GM18505 (cell line): ENCODE results near the gene HMCES.
A peak's percentile ranks its signal among the peaks of the same experiment; 100 is the strongest.

Experiments
- ATAC-seq: cut with Tn5 transposase; IDR thresholded peaks from one replicate; pipeline ENCODE4 v1.9.1; 2021; ENCODE audit not compliant: unreplicated experiment
- POLR2A ChIP-seq: IDR thresholded peaks from 4 replicates; pipeline ENCODE4 v1.6.1; 2011; ENCODE audit warnings: borderline replicate concordance; ENCODE audit not compliant: insufficient read depth, insufficient read length; ENCODE audit errors: extremely low read depth

HMCES gene

GRCh38 chr3:129315223-129315997, 36.7 kb downstream of the HMCES start:
- peak; percentile 54 for TF ChIP-seq POLR2A
- no peak for ATAC-seq

GRCh38 chr3:129315998-129316247, 37.3 kb downstream of the HMCES start:
- TF ChIP-seq POLR2A: no peak
- ATAC-seq: no peak

GRCh38 chr3:129316248-129317013, 37.8 kb downstream of the HMCES start:
- TF ChIP-seq POLR2A: peak; percentile 99
- no peak for ATAC-seq

- TF ChIP-seq POLR2A: no peak
- no peak for ATAC-seq
Observed at GRCh38 chr3:129317014-129317771, 38.5 kb downstream of the HMCES start.

GRCh38 chr3:129317848-129318247, 39.2 kb downstream of the HMCES start:
- ATAC-seq: no peak
- no peak for TF ChIP-seq POLR2A

- ATAC-seq: no peak
Observed at GRCh38 chr3:129318921-129319320, 40.3 kb downstream of the HMCES start.

DNA sequence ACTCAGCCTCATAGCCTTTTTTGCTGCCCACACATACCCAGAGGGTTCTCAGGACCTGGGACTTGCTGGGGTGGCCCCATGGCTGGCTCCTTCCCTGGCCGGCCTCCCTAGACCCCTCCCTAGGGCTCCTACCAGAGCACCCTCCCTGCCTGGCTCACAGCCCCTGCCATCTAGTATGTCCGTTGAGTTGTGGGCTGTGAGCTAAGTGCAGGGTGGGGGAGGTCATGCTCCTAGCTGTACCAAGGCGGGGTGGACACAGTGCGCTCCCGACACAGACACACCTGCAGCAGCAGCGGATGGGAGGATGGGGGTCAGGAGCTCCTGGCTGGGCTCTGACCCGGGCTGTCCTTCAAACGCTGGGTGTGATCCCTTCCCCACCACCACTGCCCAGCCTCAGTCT, 41.6 kb downstream of the HMCES start:
- no peak for TF ChIP-seq POLR2A

More at GRCh38 chr3:129318921-129319320, 40.3 kb downstream of the HMCES start:
- TF ChIP-seq POLR2A: no peak

DNA sequence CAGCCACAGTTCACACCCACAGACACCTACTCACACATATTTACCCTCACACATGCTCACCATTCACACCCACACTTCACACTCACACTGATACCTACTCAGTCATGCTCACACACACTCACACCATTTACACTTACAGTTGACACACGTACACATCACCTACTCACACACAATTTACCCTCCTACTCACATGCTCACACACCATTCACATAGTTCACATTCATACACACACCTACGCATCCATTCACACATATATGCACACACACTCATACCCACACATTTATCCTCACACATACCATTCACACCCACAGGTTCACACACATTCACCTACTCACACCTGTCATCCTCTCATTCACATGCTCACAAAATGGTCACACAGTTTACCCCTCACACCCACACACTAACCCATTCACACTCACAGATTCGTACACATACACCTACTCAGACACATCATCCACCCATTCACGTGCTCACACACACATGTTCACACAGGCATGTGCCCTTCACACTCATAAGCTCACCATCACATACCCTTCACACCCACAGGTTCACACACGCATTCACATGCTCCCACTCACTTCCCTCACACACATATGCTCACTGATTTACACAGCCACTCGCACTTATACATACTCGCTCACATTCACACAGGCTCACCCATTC, 42.3 kb downstream of the HMCES start:
- ATAC-seq: no peak
- no peak for TF ChIP-seq POLR2A

More for the DNA sequence above, 41.6 kb downstream of the HMCES start:
- no peak for ATAC-seq

GRCh38 chr3:129321887-129322286, 43.2 kb downstream of the HMCES start:
- no peak for TF ChIP-seq POLR2A
- no peak for ATAC-seq

DNA sequence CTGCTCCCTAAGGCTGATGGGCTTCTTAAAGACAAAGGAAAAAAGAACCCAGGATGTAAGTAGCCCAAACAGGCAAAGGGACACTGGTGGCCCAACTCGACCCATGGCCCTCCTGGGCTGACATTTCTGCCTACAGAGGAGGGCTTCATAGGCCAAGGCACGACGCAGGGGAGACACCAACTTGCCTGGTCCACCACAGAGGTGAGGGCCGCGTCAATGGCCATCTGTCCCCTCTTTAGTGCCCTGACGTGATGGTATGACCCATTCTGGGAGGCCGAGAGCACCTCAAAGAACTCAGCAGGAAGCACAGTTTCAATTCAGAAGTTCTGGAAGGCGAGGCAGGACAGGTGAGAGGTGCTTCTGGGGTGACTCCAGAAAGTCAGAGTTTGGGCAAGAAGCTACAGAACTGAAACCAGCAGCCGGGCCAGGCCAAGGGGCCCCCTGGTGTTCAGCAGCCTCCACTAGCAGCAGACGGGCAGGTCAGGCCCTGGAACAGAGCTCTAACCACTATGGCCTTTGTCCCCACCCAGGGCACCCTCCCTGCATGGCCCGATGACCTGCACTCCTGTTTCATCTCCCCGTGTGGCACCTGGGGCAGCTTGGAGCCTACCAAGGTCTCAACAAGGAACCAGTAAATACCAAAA, 45.1 kb downstream of the HMCES start:
- TF ChIP-seq POLR2A: no peak
- ATAC-seq: no peak

- TF ChIP-seq POLR2A: no peak
- ATAC-seq: no peak
Observed at GRCh38 chr3:129324855-129325254, 46.2 kb downstream of the HMCES start.

DNA sequence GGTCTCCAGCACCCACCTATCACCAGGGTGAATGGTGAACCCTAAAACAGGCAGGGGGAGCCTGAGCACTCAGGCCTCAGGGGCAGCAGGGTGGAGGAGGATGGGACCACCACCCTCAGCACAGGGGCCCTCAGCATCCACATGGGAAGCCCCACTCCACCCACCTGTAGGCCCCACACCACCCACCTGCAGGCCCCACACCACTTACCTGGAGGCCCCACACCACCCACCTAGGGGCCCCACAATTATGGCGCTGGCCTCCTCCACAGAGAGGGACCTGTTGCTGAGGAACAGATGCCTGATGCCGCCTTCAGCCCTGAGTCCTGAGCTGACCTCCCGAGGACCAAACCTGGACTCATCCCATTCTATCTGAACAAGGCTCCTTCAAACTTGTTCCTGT, 46.7 kb downstream of the HMCES start:
- no peak for TF ChIP-seq POLR2A
- no peak for ATAC-seq

GRCh38 chr3:129326138-129326537, 47.5 kb downstream of the HMCES start:
- no peak for ATAC-seq
- no peak for TF ChIP-seq POLR2A
